ENCODE measurements around the gene UBE2D2.
"Not testable (repeated sequence)": the region's sequence is repeated elsewhere in the genome, so short reads cannot be mapped to it uniquely, and the experiment has no call there.

The UBE2D2 gene

DNA sequence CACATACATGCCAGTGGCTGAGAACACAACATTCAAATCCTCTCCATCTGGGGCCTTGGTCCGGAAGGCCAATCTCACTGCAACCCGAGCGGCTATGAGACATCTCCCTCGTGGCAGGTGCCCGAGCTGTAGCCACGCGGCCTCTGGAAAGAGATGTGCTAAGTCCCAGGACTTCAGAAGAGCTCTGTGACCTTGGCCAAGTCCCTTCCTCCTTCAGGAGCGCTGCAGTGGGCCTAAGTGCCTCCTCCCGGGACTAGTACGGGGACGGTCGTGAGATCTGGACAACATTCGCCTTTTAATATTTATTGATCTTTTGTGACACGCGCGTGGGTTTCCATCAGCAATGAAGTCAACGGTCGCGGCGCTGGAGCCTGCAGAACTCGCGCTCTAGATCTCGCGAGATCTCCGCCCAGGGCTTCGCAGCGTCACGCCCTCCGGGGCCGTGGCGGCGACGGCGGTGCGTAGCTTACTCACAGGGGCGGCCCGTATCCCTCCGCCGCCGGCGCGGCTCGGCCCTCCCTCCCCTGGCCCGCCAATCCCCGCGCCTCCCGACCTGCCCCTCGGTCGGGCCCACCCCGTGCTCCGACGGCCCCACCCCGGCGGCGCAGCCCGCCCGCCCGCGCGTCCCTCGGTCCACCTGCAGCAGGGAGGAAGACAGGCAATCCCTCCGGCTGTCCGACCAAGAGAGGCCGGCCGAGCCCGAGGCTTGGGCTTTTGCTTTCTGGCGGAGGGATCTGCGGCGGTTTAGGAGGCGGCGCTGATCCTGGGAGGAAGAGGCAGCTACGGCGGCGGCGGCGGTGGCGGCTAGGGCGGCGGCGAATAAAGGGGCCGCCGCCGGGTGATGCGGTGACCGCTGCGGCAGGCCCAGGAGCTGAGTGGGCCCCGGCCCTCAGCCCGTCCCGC is at the start of gene UBE2D2:
Gene UBE2D2 (plus strand): TSS at position 588 of the 903 bp plus-strand sequence. CDS start 453 bp downstream, outside the sequence.
- peaks cover 11 to 39% of the 10 kb centered on the region in 2 donors for H3K4me1 ChIP-seq (ENCODE audit: control insufficient read depth in 1 of 2, insufficient read depth in 2 of 2, low read length in 2 of 2)
- H3K4me3 ChIP-seq (ENCODE audit: low read depth in 1 of 2, low read length in 2 of 2): peak within 1 kb of the TSS; percentile 81 to 83
- H3K36me3 ChIP-seq (ENCODE audit: control insufficient read depth in 1 of 2, insufficient read depth in 2 of 2, low read length in 2 of 2): peaks cover 0 to 4% of the 10 kb centered on the region in 2 donors
- H3K9me3 ChIP-seq (ENCODE audit: control insufficient read depth in 1 of 2, low read length in 2 of 2): no peaks in the 10 kb centered on the region
- H3K27me3 ChIP-seq (ENCODE audit: low read depth, low read length): no peaks in the 10 kb centered on the region
- H3K27ac ChIP-seq (ENCODE audit: low read length): peak within 1 kb of the TSS; percentile 96

DNA sequence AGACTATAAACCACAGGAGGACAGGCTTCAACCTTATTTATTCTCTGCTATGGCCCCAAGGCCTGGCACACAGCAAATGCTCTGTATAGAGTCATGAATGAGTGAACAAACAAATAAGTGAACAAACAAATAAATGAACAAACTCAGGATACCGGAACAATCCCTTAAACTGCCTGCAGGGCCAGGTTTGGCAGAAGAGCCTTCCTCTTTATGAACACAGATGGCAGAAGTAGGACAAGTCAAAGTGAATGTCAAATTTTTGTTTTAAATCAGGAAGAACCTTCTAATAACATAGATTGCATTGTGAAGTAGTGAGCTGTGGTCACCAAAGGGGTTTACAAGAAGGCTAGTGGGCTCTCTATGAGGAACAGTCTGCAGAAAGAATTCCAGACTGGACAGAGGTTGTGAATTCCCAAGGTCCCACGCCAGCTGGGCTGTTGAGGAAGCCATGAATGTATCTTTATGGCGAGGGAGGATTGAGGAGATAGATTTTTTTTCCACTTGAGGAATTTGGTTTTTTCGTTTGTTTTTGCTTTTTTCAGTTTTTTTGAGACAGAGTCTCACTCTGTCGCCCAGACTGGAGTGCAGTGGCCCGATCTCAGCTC is 48.3 kb upstream of the UBE2D2 start:
- Histone ChIP-seq H3K4me1 (ENCODE audit: control insufficient read depth in 1 of 2, insufficient read depth in 2 of 2, low read length in 2 of 2) (no peaks in the 10 kb centered on the region), H3K27me3 (ENCODE audit: low read depth, low read length) (no peaks in the 10 kb centered on the region), H3K36me3 (ENCODE audit: control insufficient read depth in 1 of 2, insufficient read depth in 2 of 2, low read length in 2 of 2) (no peaks in the 10 kb centered on the region), H3K27ac (ENCODE audit: low read length) (no peak overlapping the region), H3K4me3 (ENCODE audit: low read depth in 1 of 2, low read length in 2 of 2) (no peak overlapping the region), H3K9me3 (ENCODE audit: control insufficient read depth in 1 of 2, low read length in 2 of 2) (no peaks in the 10 kb centered on the region)

GRCh38 chr5:139513434-139513833 is 47.7 kb upstream of the UBE2D2 start:
- not testable (repeated sequence) for H3K9me3 ChIP-seq (ENCODE audit: control insufficient read depth in 1 of 2, low read length in 2 of 2); H3K4me1 ChIP-seq (ENCODE audit: control insufficient read depth in 1 of 2, insufficient read depth in 2 of 2, low read length in 2 of 2); H3K27me3 ChIP-seq (ENCODE audit: low read depth, low read length); H3K4me3 ChIP-seq (ENCODE audit: low read depth in 1 of 2, low read length in 2 of 2); H3K36me3 ChIP-seq (ENCODE audit: control insufficient read depth in 1 of 2, insufficient read depth in 2 of 2, low read length in 2 of 2); H3K27ac ChIP-seq (ENCODE audit: low read length)

GRCh38 chr5:139513852-139514485 is 47.2 kb upstream of the UBE2D2 start:
- H3K4me1 ChIP-seq (ENCODE audit: control insufficient read depth in 1 of 2, insufficient read depth in 2 of 2, low read length in 2 of 2): no peaks in the 10 kb centered on the region
- H3K4me3 ChIP-seq (ENCODE audit: low read depth in 1 of 2, low read length in 2 of 2): no peak overlapping the region
- H3K36me3 ChIP-seq (ENCODE audit: control insufficient read depth in 1 of 2, insufficient read depth in 2 of 2, low read length in 2 of 2): no peaks in the 10 kb centered on the region
- no peaks in the 10 kb centered on the region for H3K9me3 ChIP-seq (ENCODE audit: control insufficient read depth in 1 of 2, low read length in 2 of 2)
- H3K27ac ChIP-seq (ENCODE audit: low read length): no peak overlapping the region
- H3K27me3 ChIP-seq (ENCODE audit: low read depth, low read length): no peaks in the 10 kb centered on the region

DNA sequence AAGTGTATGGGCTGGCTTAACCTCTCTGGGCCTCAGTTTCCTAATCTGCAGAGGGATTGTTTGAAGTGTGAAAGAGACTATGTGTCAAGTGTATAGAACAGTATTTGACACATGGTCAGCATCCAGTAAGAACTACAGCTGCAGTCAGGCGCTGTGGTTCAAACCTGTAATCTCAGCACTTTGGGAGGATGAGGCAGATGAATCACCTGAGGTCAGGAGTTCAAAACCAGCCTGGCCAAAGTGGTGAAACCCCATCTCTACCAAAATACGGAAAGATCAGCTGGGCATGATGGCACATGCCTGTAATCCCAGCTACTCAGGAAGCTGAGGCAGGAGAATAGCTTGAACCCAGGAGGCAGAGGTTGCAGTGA is 46.7 kb upstream of the UBE2D2 start:
- no peaks in the 10 kb centered on the region for H3K36me3 ChIP-seq (ENCODE audit: control insufficient read depth in 1 of 2, insufficient read depth in 2 of 2, low read length in 2 of 2)
- no peaks in the 10 kb centered on the region for H3K27me3 ChIP-seq (ENCODE audit: low read depth, low read length)
- H3K4me1 ChIP-seq (ENCODE audit: control insufficient read depth in 1 of 2, insufficient read depth in 2 of 2, low read length in 2 of 2): no peaks in the 10 kb centered on the region
- no peaks in the 10 kb centered on the region for H3K9me3 ChIP-seq (ENCODE audit: control insufficient read depth in 1 of 2, low read length in 2 of 2)
- H3K4me3 ChIP-seq (ENCODE audit: low read depth in 1 of 2, low read length in 2 of 2): no peak overlapping the region
- no peak overlapping the region for H3K27ac ChIP-seq (ENCODE audit: low read length)

DNA sequence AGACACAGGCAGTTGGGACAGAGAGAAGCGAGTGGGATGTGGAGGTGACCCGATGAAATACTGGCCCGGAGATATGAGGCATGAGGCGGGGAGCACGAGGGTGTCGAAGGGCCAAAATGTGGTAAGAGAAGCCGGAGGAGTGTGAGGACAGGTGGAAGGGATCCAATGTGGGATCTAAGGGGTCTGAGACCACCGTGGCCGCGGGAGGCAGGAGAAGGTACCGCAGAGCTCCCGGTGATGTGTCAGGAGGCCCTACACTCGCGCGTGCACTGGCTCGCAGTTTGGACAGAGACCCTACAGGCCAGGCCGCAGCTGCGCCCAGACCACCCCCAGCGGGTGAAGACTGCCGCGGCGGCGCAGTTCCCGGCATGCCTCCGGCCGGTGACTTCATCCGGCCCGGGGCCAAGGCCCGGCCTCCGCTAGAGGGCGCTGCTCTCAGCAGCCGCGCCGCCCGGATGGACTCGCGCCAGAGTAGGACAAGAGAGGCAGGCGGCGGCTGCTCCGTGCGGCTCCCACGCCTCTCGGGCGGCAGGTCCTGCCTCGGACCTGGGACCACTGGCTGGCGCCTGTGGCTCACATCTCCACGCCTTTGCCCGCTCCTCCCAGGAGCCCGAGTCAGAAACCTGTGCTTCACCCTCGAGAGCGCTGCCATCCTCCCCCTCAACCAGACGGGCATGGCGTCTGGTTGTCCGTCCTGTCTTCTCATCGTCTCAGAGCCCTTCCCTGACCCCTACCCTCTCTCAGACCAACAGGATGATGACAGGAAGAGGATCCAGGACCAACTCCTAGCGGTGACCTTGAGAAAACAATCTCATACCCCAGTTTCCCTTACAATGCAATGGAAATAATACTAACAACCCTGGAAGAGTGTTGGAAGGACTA is 43.2 kb upstream of the UBE2D2 start:
- Histone ChIP-seq H3K27ac (ENCODE audit: low read length) (peak overlapping the region; percentile 77), H3K36me3 (ENCODE audit: control insufficient read depth in 1 of 2, insufficient read depth in 2 of 2, low read length in 2 of 2) (no peaks in the 10 kb centered on the region), H3K27me3 (ENCODE audit: low read depth, low read length) (no peaks in the 10 kb centered on the region), H3K4me3 (ENCODE audit: low read depth in 1 of 2, low read length in 2 of 2) (peak overlapping the region; percentile 65 to 66), H3K9me3 (ENCODE audit: control insufficient read depth in 1 of 2, low read length in 2 of 2) (no peaks in the 10 kb centered on the region), H3K4me1 (ENCODE audit: control insufficient read depth in 1 of 2, insufficient read depth in 2 of 2, low read length in 2 of 2) (no peaks in the 10 kb centered on the region)

- Histone ChIP-seq H3K4me3 (ENCODE audit: low read depth in 1 of 2, low read length in 2 of 2) (no peak overlapping the region), H3K27me3 (ENCODE audit: low read depth, low read length) (no peaks in the 10 kb centered on the region), H3K36me3 (ENCODE audit: control insufficient read depth in 1 of 2, insufficient read depth in 2 of 2, low read length in 2 of 2) (no peaks in the 10 kb centered on the region), H3K4me1 (ENCODE audit: control insufficient read depth in 1 of 2, insufficient read depth in 2 of 2, low read length in 2 of 2) (no peaks in the 10 kb centered on the region), H3K9me3 (ENCODE audit: control insufficient read depth in 1 of 2, low read length in 2 of 2) (no peaks in the 10 kb centered on the region), H3K27ac (ENCODE audit: low read length) (no peak overlapping the region)
Measured at GRCh38 chr5:139523635-139524445, 37.3 kb upstream of the UBE2D2 start.

GRCh38 chr5:139524446-139524845 is 36.7 kb upstream of the UBE2D2 start:
- Histone ChIP-seq H3K27ac (ENCODE audit: low read length) (no peak overlapping the region), H3K4me1 (ENCODE audit: control insufficient read depth in 1 of 2, insufficient read depth in 2 of 2, low read length in 2 of 2) (no peaks in the 10 kb centered on the region), H3K27me3 (ENCODE audit: low read depth, low read length) (no peaks in the 10 kb centered on the region), H3K9me3 (ENCODE audit: control insufficient read depth in 1 of 2, low read length in 2 of 2) (no peaks in the 10 kb centered on the region), H3K4me3 (ENCODE audit: low read depth in 1 of 2, low read length in 2 of 2) (no peak overlapping the region), H3K36me3 (ENCODE audit: control insufficient read depth in 1 of 2, insufficient read depth in 2 of 2, low read length in 2 of 2) (no peaks in the 10 kb centered on the region)

- Histone ChIP-seq H3K27ac (ENCODE audit: low read length) (no peak overlapping the region), H3K36me3 (ENCODE audit: control insufficient read depth in 1 of 2, insufficient read depth in 2 of 2, low read length in 2 of 2) (no peaks in the 10 kb centered on the region), H3K9me3 (ENCODE audit: control insufficient read depth in 1 of 2, low read length in 2 of 2) (no peaks in the 10 kb centered on the region), H3K4me1 (ENCODE audit: control insufficient read depth in 1 of 2, insufficient read depth in 2 of 2, low read length in 2 of 2) (no peaks in the 10 kb centered on the region), H3K4me3 (ENCODE audit: low read depth in 1 of 2, low read length in 2 of 2) (no peak overlapping the region), H3K27me3 (ENCODE audit: low read depth, low read length) (no peaks in the 10 kb centered on the region)
Measured at GRCh38 chr5:139524940-139525585, 36.1 kb upstream of the UBE2D2 start.
